ENCODE data around the gene NR2F2.

Gene NR2F2

DNA sequence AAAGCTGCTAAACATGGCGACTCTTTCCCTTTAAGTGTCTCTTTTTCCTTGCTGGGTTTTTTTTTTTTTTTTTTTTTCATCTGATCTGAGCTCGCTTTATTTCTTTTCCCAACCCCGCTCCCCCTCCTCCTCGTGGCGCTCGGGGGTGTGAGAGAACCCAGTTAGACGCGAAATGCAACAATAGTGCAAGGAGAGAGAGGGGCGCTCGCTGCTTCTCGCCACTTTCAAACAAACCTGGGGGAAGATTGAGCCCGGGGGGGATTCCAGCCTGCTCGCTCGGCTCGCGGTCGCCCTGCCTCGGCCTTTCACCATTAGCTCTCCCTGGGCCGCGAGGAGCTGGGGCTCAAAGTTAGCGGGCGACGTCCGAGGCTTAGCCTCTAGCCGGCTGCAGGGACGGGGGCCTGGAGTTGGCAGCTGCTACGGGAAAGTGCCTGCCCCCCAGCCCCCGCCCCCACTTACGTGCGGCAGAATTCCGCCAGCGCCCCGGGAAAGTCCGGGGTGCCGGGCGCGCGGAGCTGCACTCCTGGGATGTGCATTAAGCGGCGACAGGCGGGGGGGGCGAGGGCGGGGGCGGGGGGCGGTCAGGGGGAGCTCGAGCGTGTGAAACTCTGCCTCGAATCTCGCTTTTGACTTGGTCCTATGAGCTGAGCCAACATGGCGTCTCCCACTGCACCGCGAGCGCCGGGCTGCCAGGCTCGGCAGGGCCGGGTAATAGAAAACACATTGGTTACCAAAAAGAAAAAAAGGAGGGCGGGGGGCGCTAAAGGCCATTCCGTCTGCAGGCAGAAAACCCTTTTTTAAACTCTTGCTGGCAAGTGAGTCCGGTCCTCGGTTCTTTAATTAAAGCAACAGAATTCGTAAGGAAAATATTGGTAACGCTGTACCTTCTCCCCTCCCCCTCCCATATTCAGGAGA, 10.4 kb downstream of the NR2F2 start:
- H3K4me3 ChIP-seq = peak overlapping the region; percentile 94
- TF ChIP-seq, protein P1, sequence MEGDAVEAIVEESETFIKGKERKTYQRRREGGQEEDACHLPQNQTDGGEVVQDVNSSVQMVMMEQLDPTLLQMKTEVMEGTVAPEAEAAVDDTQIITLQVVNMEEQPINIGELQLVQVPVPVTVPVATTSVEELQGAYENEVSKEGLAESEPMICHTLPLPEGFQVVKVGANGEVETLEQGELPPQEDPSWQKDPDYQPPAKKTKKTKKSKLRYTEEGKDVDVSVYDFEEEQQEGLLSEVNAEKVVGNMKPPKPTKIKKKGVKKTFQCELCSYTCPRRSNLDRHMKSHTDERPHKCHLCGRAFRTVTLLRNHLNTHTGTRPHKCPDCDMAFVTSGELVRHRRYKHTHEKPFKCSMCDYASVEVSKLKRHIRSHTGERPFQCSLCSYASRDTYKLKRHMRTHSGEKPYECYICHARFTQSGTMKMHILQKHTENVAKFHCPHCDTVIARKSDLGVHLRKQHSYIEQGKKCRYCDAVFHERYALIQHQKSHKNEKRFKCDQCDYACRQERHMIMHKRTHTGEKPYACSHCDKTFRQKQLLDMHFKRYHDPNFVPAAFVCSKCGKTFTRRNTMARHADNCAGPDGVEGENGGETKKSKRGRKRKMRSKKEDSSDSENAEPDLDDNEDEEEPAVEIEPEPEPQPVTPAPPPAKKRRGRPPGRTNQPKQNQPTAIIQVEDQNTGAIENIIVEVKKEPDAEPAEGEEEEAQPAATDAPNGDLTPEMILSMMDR (IDR thresholded peaks at IDR 0.05) = no peak
- H3K27ac ChIP-seq = peak overlapping the region; percentile 94 to 97
- peak; percentile 73 for DNase-seq (ENCODE audit: low spot score)

DNA sequence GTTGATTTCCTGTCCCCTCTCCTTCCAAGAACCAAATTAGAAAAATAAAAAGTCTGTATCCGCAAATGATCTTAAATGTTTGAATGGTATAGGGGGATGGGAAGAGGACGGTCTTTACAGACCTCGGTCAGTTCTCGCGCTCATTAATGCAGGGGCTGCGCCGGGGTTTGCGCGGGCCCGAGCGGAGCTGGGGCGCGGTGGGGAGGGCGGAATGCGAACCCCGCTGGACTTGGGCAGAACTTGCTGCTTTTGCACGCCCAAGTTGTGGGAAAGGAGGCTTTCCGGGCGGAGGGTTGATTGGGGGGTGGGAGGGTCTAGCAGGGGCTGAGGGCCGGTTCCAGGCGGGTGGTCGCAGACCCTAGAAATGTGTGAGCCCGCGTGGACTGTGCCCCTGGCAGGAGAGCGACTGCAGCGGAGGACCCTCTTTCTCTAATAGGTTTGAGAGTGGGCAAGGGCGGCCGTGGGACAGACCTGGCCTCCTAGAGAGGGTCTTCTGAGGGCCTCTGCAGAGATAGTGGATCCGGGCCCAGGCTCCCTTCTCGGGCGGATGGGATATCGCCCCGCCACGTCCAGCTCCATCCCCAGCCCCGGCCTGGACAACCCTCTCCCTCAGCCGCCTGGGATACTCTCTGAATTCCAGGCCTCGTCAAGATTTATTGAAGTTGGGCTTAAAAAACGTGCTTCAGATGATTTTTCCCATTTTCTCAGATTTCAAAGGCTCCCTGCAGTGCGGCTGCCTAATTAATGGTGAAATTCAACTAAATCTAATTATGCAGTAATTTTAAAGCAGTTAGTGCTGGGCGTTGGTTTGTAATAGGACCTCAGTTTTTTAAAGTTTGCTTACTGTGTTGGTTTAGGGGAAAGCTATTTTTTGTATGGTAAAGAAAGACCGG, 11.3 kb downstream of the NR2F2 start:
- DNase-seq (ENCODE audit: low spot score) = peak; percentile 73

DNA sequence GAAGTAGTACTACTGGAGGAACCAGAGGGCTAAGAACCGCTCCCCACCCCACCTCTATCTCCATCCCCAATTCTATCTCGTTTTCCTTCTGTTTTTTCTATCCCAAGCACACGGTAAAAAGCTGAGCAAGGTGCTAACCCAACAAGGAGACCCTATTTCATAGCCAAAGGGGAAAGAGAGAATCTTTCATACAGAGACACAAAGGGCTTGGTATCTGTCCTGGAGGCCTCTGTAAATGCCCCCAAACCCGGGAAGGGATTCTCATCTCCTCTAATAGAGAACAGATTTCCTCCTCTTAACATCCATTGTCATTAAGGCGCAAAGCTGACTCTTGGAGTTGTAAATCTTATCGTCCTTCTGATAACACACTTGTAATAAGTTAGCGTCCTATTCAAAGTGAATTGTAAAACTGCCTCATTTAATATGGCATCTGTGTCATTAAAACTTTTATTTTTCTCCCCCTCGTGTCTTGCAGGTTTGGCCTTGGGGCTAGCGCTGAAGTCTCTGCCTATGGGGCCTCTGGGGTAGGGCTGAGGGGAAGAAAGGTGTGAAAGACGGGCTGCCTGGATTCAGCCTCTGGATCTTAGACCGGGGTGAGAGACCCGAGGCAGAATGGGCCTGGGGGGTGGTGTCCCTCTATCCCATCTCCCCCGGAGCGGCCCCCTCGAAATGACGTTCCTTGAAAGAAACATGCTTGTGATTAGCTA, 12.1 kb downstream of the NR2F2 start:
- peak overlapping the region; percentile 94 to 97 for H3K27ac ChIP-seq
- peak; percentile 65 for DNase-seq (ENCODE audit: low spot score)
- TF ChIP-seq, protein P1 (IDR thresholded peaks at IDR 0.05) = no peak
- peak overlapping the region; percentile 94 for H3K4me3 ChIP-seq

More for the DNA sequence above, 11.3 kb downstream of the NR2F2 start:
- peak overlapping the region; percentile 94 to 97 for H3K27ac ChIP-seq
- TF ChIP-seq, protein P1 (IDR thresholded peaks at IDR 0.05) = no peak
- H3K4me3 ChIP-seq = peak overlapping the region; percentile 94

DNA sequence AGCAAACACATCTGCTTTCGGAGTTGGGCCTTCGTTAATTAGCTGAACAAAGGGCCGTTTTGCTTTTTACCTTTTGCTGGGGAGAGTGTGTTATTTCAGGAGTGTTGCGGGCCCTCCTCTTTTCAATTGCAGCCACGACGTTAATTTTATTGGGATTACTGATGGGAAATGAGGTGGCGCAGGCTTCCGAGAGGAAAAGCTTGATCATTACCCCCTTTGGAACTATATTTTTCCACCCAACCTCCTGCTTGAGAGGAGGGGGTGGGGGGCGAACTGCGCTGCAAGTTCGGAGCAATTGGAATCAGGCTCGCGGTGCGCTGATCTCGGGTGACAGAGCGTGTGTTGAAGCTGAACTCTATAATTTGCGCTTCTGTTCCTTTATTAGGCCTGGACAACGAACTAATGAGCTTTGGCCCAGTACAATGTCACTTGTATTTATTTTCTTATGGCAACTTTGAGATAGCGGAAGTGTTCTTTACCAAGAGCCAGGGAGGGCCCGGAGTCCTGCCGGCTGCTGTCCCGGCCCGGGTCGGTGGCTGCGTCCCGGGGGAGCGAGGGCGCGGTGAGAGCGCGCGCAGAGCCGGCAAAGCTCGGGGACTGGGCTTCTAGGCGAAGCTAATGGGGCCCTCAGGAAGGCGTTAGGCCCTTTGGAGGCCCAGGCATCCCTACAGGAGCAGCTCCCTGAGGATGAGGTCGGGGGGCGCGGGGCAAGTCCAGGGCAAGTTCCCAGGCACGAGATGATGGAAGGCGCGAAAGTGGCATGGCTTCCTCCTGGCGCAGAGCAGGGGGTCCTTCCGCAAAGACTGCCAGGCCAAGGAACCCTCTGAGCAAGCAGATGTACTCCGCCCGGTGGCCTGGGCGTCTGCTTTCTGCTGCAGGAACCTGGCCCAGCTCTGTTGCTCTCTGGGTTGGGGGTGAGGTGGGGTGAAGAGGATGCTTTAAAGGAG, 12.9 kb downstream of the NR2F2 start:
- H3K4me3 ChIP-seq = peak overlapping the region; percentile 94
- TF ChIP-seq, protein P1 (IDR thresholded peaks at IDR 0.05) = no peak
- H3K27ac ChIP-seq = peak overlapping the region; percentile 94 to 97
- DNase-seq (ENCODE audit: low spot score) = peak; percentile 69

DNA sequence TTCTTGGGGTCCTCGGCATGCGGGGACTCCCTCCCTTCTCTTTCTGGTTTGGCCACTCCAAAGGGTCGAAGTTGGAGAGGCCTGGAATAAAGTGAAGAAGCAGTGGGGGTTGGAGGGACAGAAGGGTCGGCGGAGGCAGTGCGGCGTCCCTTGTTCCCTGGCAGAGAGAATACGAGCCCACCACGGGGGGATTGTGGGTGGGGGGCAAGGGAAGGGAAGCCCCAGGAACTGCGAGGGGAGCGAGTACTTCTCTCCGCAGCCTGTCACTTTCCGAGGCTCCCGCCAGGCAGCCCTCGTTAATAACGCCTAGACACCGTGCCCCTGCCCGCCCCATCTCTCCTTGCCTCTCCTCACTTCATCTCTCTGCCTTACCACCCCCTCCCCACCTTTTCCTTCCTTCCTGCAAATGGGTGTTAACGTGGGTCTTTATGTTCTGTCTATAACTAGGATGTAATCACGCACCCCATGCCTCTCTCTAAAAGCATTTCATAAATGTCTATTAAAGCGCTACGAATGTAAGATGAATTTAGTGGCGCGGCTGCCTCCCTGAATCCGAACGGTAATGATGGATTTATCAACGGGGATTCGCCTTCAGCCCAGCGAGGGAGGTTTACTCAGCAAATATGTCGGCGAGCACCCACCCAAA, 13.7 kb downstream of the NR2F2 start:
- peak overlapping the region; percentile 94 for H3K4me3 ChIP-seq
- TF ChIP-seq, protein P1 (IDR thresholded peaks at IDR 0.05) = no peak
- peak overlapping the region; percentile 94 to 97 for H3K27ac ChIP-seq
- DNase-seq (ENCODE audit: low spot score) = no peak

Measured in coronary artery (tissue), 2 donors.